GM19467 (cell line): ENCODE data around the gene RGS12.

Experiments
- ATAC-seq: cut with Tn5 transposase; IDR thresholded peaks from one replicate; pipeline ENCODE4 v1.9.1; 2021; ENCODE audit warnings: mild to moderate bottlenecking, moderate library complexity; ENCODE audit not compliant: unreplicated experiment

The RGS12 gene, protein sequence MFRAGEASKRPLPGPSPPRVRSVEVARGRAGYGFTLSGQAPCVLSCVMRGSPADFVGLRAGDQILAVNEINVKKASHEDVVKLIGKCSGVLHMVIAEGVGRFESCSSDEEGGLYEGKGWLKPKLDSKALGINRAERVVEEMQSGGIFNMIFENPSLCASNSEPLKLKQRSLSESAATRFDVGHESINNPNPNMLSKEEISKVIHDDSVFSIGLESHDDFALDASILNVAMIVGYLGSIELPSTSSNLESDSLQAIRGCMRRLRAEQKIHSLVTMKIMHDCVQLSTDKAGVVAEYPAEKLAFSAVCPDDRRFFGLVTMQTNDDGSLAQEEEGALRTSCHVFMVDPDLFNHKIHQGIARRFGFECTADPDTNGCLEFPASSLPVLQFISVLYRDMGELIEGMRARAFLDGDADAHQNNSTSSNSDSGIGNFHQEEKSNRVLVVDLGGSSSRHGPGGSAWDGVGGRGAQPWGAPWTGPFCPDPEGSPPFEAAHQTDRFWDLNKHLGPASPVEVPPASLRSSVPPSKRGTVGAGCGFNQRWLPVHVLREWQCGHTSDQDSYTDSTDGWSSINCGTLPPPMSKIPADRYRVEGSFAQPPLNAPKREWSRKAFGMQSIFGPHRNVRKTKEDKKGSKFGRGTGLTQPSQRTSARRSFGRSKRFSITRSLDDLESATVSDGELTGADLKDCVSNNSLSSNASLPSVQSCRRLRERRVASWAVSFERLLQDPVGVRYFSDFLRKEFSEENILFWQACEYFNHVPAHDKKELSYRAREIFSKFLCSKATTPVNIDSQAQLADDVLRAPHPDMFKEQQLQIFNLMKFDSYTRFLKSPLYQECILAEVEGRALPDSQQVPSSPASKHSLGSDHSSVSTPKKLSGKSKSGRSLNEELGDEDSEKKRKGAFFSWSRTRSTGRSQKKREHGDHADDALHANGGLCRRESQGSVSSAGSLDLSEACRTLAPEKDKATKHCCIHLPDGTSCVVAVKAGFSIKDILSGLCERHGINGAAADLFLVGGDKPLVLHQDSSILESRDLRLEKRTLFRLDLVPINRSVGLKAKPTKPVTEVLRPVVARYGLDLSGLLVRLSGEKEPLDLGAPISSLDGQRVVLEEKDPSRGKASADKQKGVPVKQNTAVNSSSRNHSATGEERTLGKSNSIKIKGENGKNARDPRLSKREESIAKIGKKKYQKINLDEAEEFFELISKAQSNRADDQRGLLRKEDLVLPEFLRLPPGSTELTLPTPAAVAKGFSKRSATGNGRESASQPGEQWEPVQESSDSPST (N-terminal part only)

GRCh38 chr4:3292571-3293400 lies at the start of gene RGS12:
TSS of gene RGS12 (plus strand) at chr4:3293021. CDS start at chr4:3316171, 23,150 bp downstream.
- peak; percentile 65 for ATAC-seq

DNA sequence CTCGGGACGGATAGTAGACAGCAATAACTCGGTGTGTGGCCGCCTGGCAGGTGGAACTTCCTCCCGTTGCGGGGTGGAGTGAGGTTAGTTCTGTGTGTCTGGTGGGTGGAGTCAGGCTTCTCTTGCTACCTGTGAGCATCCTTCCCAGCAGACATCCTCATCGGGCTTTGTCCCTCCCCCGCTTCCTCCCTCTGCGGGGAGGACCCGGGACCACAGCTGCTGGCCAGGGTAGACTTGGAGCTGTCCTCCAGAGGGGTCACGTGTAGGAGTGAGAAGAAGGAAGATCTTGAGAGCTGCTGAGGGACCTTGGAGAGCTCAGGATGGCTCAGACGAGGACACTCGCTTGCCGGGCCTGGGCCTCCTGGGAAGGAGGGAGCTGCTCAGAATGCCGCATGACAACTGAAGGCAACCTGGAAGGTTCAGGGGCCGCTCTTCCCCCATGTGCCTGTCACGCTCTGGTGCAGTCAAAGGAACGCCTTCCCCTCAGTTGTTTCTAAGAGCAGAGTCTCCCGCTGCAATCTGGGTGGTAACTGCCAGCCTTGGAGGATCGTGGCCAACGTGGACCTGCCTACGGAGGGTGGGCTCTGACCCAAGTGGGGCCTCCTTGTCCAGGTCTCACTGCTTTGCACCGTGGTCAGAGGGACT lies 49.6 kb upstream of the RGS12 start:
- ATAC-seq = no peak

GRCh38 chr4:3244002-3244401 lies 48.8 kb upstream of the RGS12 start:
- no peak for ATAC-seq

GRCh38 chr4:3244747-3245146 lies 48.1 kb upstream of the RGS12 start:
- no peak for ATAC-seq

DNA sequence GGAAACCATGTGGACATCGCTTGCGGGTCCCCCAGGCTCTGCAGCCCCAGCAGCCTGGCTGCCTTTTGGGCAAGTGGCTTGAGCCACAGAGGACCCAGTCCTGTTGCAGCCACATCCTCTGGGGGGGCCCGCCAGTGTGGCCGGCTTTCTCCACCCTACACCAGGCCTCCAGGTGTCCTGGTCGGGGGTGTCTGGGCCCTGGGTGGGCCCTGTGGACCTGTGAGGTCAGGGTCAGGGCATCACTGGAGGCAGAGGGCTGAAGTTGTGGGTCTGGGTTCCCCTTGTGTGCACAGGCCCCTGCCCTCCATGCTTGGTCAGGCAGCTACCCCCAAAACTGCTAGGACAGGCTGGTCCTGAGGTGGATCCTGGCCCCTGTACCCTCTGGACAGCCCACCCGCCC lies 47.1 kb upstream of the RGS12 start:
- no peak for ATAC-seq

DNA sequence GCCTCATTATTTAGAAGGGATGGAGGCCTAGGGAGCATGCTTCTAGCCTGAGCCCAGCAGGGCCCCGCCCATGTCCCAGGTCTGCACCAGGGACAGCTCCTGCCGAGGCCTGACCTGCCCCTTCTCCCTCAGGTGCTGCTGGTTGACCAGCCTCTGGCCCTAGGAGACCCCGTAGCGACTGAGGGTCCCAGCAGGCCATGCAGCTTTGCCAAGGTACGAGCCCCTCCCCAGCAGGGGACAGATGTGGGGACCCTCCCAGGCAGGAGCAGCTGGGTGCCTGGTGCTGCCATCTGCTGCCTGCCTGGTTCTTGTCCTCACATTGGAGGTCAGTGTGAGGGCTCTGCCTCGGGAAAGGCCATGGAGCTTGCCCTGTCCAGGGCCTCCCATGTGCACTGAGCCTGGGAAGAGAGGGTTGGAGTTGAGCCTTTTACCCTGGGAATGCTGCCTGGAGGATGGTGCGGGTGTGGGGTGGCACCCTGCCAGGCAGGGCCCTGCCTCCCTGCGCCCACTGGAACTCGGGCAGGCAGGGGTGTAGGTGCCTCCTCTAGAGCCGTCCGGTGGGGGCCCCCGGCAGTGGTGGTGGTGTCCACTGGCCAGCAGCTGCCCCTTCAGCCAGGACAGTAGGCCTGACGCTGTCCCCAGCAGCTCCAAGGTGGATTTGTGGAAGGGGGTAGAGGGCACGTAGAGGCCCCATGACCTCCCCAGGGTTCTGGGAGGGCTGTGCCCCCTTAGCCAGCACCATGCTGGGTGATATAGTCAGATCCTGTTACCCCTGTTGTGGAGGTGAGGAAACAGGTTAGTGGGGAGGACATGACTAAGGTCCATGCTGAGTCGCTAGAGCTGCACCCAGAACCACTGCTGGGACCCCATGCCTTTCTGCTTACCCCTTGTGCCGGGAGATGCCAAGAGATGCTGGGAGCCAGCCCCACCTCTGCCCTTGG lies 46.1 kb upstream of the RGS12 start:
- no peak for ATAC-seq

- ATAC-seq = no peak
These were observed 45.2 kb upstream of the RGS12 start for GRCh38 chr4:3247399-3248177.

- ATAC-seq = no peak
These were observed 44.7 kb upstream of the RGS12 start for GRCh38 chr4:3248178-3248480.

DNA sequence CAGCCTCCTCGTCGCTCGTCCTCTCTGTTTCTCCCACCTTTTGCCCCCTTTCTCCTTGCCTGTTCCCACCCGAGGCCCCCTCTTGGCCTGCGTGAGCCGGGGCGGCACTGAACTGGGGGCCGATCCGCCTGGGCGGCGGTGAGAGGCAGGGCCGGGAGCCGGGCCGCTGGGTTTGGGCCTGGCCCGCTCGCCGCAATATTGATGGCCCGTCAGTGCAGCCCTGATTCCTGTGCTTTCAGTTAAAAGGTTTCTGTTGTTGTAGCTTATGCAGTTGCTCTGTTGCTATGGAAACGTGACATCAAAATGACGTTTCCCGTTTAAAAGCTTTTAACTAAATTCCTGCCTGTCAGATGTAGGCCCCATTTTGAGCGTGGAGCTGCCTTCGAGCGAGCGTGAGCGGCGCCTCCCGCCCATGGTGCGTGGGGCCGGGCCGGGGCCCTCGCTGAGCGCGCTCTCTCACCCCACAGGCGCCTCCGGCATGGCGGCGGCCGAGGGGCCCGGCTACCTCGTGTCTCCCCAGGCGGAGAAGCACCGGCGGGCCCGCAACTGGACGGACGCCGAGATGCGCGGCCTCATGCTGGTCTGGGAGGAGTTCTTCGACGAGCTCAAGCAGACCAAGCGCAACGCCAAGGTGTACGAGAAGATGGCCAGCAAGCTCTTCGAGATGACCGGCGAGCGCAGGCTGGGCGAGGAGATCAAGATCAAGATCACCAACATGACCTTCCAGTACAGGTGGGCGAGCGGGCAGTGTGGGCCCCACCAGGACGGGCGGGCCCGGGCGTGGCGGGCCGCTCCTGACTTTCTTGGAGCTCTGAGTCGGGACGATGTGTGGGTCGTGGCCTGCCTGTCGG lies 43.8 kb upstream of the RGS12 start, which contains the start of gene MSANTD1:
Gene MSANTD1, plus strand, starts transcription at position 349 of the 851 bp plus-strand sequence. Its CDS starts 64 bp downstream, at position 413.
- ATAC-seq = no peak

DNA sequence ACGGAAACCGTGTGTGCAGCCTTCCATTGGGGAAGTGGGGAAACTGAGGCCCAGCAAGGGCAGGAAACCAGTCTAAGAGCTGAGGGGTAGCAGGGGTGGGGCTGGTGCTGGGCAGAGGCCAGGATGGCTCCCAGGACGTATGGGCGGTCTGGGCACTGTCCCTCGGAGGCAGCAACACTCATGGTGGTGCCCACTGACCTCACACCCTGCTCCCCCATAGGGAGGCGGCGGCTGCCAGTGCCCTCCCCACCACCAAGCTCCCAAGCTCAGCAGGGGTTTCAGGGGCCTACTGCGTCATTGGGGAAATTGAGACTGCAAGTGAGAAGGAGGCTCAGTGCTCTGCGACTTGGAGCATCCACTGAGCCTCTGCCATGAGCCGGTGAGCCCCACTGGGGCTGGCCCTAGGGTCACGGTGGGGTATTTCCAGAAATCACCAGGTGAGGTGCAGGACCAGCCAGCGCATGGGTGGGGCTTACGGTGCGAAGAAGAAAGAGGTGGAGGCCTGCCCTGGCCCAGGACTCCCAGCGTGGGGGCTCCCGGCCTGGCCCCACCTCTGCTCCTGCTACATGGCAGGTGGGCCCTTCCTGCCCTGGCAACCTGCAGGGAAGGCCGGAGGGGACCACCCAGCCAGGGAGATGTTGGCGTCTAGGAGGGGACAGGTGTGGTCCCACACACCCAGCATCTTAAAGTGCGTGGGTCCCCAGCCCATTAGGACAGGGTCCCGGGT lies 42.9 kb upstream of the RGS12 start:
- no peak for ATAC-seq

DNA sequence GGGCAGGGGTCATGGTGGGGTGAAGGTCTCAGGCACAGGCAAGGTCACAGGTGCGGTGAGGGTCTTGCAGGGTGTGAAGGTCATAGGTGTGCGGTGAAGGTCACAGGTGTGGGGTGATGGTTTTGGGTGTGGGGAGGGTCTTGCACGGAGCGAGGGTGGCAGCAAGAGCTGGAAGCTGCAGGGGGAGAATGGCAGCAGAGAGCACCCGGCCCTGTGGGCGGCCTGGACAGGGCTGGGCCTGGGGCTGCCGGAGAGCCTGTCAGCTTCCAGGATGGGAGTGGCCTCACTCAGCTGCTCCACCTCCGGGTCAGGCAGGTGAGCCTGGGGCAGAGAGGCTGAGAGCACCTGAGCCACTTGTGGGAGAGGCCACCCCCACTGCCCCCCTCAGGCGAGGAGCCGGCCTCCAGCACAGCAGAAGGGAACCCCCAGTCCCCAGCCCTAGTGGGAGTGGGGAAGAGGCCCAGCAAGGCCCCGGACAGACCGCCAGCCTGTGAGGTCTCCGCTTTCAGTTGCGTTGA lies 42.3 kb upstream of the RGS12 start:
- ATAC-seq = no peak

DNA sequence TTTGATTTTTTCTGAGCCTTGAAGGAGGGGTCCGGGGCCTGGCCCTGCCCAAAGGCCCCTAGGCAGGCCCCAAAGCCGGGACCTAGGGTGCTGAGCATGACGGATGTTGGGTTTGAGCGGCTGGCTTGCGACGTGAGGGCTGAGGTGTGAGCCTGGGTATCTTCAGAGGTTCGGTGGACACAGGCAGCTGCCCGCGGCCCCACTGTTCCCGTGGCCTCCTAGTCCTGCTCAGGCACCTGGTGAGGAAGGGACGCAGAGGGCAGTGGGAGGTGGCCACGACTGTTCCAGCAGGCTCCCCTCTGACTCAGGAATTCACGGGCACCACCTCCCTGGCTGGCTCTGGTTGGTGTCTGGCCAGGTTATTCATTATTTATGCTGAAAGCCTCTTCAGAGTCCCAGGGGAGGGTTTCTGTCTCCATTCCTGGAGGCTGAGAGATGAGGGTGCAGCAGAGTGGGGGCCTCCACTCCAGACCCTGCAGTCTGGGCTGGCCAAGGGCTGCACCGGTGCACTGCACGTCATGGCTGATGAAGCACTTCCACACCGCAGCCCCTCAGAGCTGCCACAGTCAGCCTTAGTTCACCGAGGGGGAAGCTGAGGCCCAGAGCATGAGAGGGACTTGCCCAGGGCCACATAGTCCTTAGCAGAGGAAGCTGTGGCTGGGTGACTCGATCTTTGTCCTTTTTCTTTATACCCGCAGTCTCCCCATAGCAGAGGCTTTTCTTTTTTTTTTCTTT lies 41.7 kb upstream of the RGS12 start:
- no peak for ATAC-seq

DNA sequence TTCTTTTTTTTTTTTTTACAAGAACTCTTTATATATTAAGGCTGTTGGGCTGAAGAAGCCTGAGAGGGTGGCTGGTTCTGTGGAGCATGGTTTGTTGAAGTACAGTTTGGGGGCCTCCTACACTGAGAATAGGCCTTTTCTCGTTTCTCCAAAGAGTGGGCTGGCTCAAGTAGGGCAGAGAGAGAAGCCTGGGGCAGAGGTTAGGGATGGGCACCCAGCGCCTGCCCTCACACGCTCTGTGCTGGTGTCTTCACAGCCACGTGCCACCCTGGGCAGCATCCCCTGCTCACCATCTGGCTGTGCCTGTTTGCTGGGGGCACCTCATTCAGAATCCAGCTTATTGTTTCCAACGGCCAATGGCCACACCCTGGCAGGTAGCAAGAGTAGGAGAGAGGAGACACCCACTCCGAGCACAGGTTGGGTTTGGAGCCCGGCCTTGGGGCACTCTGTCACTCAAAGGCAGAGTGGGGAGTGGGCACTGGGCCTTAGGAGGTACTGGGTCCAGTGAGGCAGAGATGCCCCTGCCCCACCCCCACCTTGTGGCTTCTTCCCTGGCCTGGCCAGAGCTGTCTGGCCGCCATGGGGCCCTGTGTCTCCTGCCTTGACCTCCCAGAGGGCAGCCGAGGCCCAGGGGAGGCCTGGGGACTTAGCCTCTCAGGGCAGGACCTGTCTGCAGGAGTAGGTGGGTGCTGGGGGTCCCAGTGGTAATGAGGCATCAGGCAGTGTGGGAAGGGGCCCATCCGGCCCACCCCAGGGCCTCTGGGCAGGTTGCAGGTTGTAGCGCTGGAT lies 40.9 kb upstream of the RGS12 start:
- ATAC-seq = no peak

DNA sequence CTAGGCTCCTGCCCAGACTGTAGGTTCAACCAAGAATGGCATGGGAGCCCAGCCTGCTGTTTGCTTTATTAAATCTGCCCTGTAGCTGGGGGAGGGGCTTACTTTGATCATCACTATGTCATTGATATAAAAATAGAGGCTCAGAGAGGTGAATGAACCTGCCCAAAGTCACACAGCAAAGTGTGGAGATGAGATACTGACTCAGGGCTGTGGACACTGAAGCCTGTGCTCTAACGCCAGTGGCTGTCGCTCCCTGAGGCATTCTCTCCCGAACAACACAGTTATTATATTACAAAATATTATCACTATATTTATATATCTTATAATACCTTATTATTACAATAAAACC lies 40.4 kb upstream of the RGS12 start:
- no peak for ATAC-seq
